Activated effector memory CD4-positive, alpha-beta T cell treated with Interleukin-2 at 50 U/mL for 16 hours (primary cell): ENCODE data around the gene YPEL2.
A peak's percentile ranks its signal among the peaks of the same experiment; 100 is the strongest.

Experiments used
- DNase-seq: peaks from one replicate; pipeline ENCODE4 v3.0.0-alpha.2; 2020

YPEL2 gene

GRCh38 chr17:59330053-59330942, 1.2 kb upstream of the YPEL2 start:
- no peak for DNase-seq

- peak; percentile 18 for DNase-seq
Measured at GRCh38 chr17:59331929-59332748, 684 bp downstream of the YPEL2 start.

GRCh38 chr17:59332749-59333377, 1.4 kb downstream of the YPEL2 start:
- DNase-seq: no peak

GRCh38 chr17:59333836-59334235, 2.4 kb downstream of the YPEL2 start:
- no peak for DNase-seq

- no peak for DNase-seq
Measured at GRCh38 chr17:59335685-59336084, 4.2 kb downstream of the YPEL2 start.

GRCh38 chr17:59337741-59338299, 6.4 kb downstream of the YPEL2 start:
- DNase-seq: no peak

GRCh38 chr17:59338498-59338897, 7.0 kb downstream of the YPEL2 start:
- no peak for DNase-seq

- no peak for DNase-seq
Measured at GRCh38 chr17:59341922-59342321, 10.5 kb downstream of the YPEL2 start.

GRCh38 chr17:59342681-59343131, 11.3 kb downstream of the YPEL2 start:
- DNase-seq: no peak

- no peak for DNase-seq
Measured at GRCh38 chr17:59345476-59345875, 14.0 kb downstream of the YPEL2 start.

- DNase-seq: no peak
Measured at GRCh38 chr17:59346341-59346740, 14.9 kb downstream of the YPEL2 start.

- DNase-seq: no peak
Measured at GRCh38 chr17:59346876-59347407, 15.5 kb downstream of the YPEL2 start.

GRCh38 chr17:59347975-59348391, 16.5 kb downstream of the YPEL2 start:
- no peak for DNase-seq

GRCh38 chr17:59349178-59349577, 17.7 kb downstream of the YPEL2 start:
- DNase-seq: no peak

GRCh38 chr17:59353106-59353854, 21.8 kb downstream of the YPEL2 start:
- peak; percentile 33 for DNase-seq

GRCh38 chr17:59353936-59354755, 22.7 kb downstream of the YPEL2 start:
- no peak for DNase-seq

- no peak for DNase-seq
Measured at GRCh38 chr17:59355030-59355701, 23.7 kb downstream of the YPEL2 start.

- DNase-seq: no peak
Measured at GRCh38 chr17:59355702-59356325, 24.4 kb downstream of the YPEL2 start.

GRCh38 chr17:59356543-59357218, 25.2 kb downstream of the YPEL2 start:
- no peak for DNase-seq
